Mammary epithelial cell (primary cell): ENCODE data around the gene DIAPH2.

ENCODE experiments used
- EZH2 ChIP-seq: IDR thresholded peaks from 2 replicates; pipeline ENCODE4 v1.6.1; 2012; ENCODE audit warnings: low read length, inconsistent platforms, borderline replicate concordance
- TF ChIP-seq, protein P1 (sequence below), 2 donors: IDR thresholded peaks in 1 of 2; conservative IDR thresholded peaks in 1 of 2; 2 replicates each; pipeline ENCODE4 v1.5.1; 2011 to 2012; ENCODE audit warnings: inconsistent platforms in 2 of 2, low read length in 2 of 2, mild to moderate bottlenecking in 2 of 2, control low read depth in 1 of 2, low read depth in 1 of 2; ENCODE audit not compliant: insufficient read depth in 1 of 2; ENCODE audit errors: extremely low read depth in 1 of 2

DNA sequence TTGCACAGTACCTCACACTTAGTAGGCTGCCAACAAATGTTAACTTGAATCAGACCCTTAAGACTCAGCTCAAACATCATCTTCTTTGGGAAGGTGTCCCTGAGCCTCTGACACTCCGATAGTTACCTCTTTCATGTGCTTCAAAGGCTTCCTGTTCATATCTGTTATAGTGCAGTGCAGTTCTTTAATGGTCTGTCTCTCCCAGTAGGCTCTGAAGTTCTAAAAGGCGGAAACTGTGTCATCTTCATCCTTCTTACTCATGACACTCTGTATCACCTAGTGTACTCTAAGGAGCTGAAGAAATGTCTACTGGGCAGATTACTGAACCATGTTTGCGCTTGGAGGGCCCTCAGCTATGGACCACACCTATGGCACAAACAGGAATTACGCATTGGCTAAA lies 2.1 kb upstream of the DIAPH2 start:
- TF ChIP-seq, protein P1, sequence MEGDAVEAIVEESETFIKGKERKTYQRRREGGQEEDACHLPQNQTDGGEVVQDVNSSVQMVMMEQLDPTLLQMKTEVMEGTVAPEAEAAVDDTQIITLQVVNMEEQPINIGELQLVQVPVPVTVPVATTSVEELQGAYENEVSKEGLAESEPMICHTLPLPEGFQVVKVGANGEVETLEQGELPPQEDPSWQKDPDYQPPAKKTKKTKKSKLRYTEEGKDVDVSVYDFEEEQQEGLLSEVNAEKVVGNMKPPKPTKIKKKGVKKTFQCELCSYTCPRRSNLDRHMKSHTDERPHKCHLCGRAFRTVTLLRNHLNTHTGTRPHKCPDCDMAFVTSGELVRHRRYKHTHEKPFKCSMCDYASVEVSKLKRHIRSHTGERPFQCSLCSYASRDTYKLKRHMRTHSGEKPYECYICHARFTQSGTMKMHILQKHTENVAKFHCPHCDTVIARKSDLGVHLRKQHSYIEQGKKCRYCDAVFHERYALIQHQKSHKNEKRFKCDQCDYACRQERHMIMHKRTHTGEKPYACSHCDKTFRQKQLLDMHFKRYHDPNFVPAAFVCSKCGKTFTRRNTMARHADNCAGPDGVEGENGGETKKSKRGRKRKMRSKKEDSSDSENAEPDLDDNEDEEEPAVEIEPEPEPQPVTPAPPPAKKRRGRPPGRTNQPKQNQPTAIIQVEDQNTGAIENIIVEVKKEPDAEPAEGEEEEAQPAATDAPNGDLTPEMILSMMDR (conservative IDR thresholded peaks at IDR 0.05 in 1 of 2, IDR thresholded peaks at IDR 0.05 in 1 of 2; ENCODE audit: extremely low read depth in 1 of 2, insufficient read depth in 1 of 2, low read depth in 1 of 2, low read length in 2 of 2) = no peak
- TF ChIP-seq EZH2 = no peak
